Adrenal gland (tissue), 12 donors: ENCODE measurements around the gene DCAF7. TPM values are rescaled to one million over a fixed set of nuclear protein-coding genes. Genes with fewer than 3 reads are reported as not detected.

Source experiments
- DNase-seq, 7 donors: peaks; one replicate each; pipeline ENCODE4 v3.0.0-alpha.2; 2019 to 2020
- H3K27ac ChIP-seq, 5 donors: fragments of 200-600 bp; sonication (generic) in 4 of 5; 1 replicate in 3 of 5; 2 replicates in 2 of 5; pipeline versions ENCODE4 v1.5.1 to v1.8.0; 2016 to 2020; ENCODE audit warnings: mild to moderate bottlenecking in 1 of 5
- H3K27me3 ChIP-seq: fragments of 200-600 bp; 2 replicates; pipeline ENCODE4 v1.8.0; 2021
- H3K36me3 ChIP-seq, 2 donors: fragments of 200-600 bp; replicated peaks in 1 of 2; 1 replicate in 1 of 2; 2 replicates in 1 of 2; pipeline versions ENCODE4 v1.5.1 to v1.8.0; 2018 to 2022
- H3K4me1 ChIP-seq, 2 donors: fragments of 200-600 bp; replicated peaks in 1 of 2; 1 replicate in 1 of 2; 2 replicates in 1 of 2; pipeline versions ENCODE4 v1.5.1 to v1.8.0; 2018 to 2021
- H3K4me3 ChIP-seq, 4 donors: fragments of 200-600 bp; sonication (generic) in 3 of 4; one replicate each; pipeline ENCODE4 v1.5.1; 2016 to 2018
- H3K9me3 ChIP-seq, 3 donors: fragments of 200-600 bp; sonication (generic) in 1 of 3; replicated peaks in 1 of 3; 1 replicate in 2 of 3; 2 replicates in 1 of 3; pipeline versions ENCODE4 v1.5.1 to v1.8.0; 2016 to 2021
- CTCF ChIP-seq, 6 experiments: fragments of 450-650 bp in 4 of 6; fragments of 200-600 bp in 2 of 6; sonication (generic) in 1 of 6; IDR thresholded peaks; 1 replicate in 5 of 6; 2 replicates in 1 of 6; pipeline versions ENCODE4 v1.5.1 to v1.8.0; 2016 to 2021; ENCODE audit warnings: antibody characterized with exemption in 6 of 6, mild to moderate bottlenecking in 2 of 6, moderate library complexity in 1 of 6
- POLR2A ChIP-seq, 2 donors: fragments of 450-650 bp; IDR thresholded peaks; one replicate each; pipeline ENCODE4 v1.6.1; 2017; ENCODE audit warnings: antibody characterized with exemption in 2 of 2, mild to moderate bottlenecking in 2 of 2, moderate library complexity in 1 of 2
- WGBS, 4 donors: extraction: QIAGEN DNeasy Blood & Tissue Kit in 2 of 4; methylation state at CpG; one replicate each; pipeline versions ENCODE4 v1.1.5 to v1.1.7; 2013 to 2017; 5-methylcytosine and 5-hydroxymethylcytosine counted together
- intact Hi-C, 2 donors: fragments of 100-400 bp; cut with DNase I; formaldehyde crosslinking; loops; one replicate each; pipeline versions ENCODE4 v1.14.1 to v1.15.0; 2022 to 2023
- polyA plus RNA-seq, 3 donors: library from polyadenylated mRNA; stranded (reverse); fragments of 200-250 nt in 2 of 3; fragments of 350-450 nt in 1 of 3; fragmentation: Illumina TruSeq in 1 of 3; extraction: RNeasy Lipid Tissue Mini Kit (QIAGEN cat#74804) in 1 of 3; gene quantifications; one replicate each; pipeline ENCODE4 v1.2.3, GENCODE V29; 2013 to 2014
- total RNA-seq, 9 donors: library from RNA; depleted of rRNA in 4 of 9; stranded (reverse); fragments of >200 nt in 4 of 9; fragments of 120-200 nt in 1 of 9; fragmentation: NEBNext Ultra II Directional in 1 of 9; extraction: Animal tissue kit (Norgen Biotek cat#: 25700) in 1 of 9; gene quantifications; one replicate each; pipeline versions ENCODE4 v1.1.0 to v1.2.4, GENCODE V29; 2013 to 2023
- donor health status: healthy with polysubstance abuse.
- donor health status: Bipolar disorder and iron deficiency.
- donor health status: DM: yes; HTN: yes; CAD: no.
- donor health status: DM: no; HTN: no; CAD: no.
- donor health status: DM: no; HTN: no; CAD: no.
- donor health status: DM: yes; HTN: yes; CAD: no.

DCAF7 gene
- total and polyA plus RNA-seq, 12 donors, result 12.2 to 69.8 (median 48.2) TPM

- Histone ChIP-seq H3K9me3 (no peaks in the 10 kb centered on the region), H3K4me1 (no peaks in the 10 kb centered on the region), H3K27me3 (no peaks in the 10 kb centered on the region), H3K4me3 (no peak overlapping the region), H3K36me3 (no peaks in the 10 kb centered on the region), H3K27ac (no peak overlapping the region)
- TF ChIP-seq CTCF (IDR thresholded peaks at IDR 0.05), result no peak
- intact Hi-C loops, result no loop called here
- no peak for DNase-seq
Measured at GRCh38 chr17:63504261-63504660, 46.0 kb upstream of the DCAF7 start.

- H3K27me3 ChIP-seq, result no peaks in the 10 kb centered on the region
- no peak overlapping the region for H3K27ac ChIP-seq
- no peaks in the 10 kb centered on the region for H3K4me1 ChIP-seq
- 73 to 82% (median 80%) methylated on average over 9 of the region's 9 CpGs for WGBS, 4 donors
- H3K9me3 ChIP-seq, result no peaks in the 10 kb centered on the region
- TF ChIP-seq CTCF (IDR thresholded peaks at IDR 0.05), result no peak
- TF ChIP-seq POLR2A (IDR thresholded peaks at IDR 0.05), result no peak
- DNase-seq, result no peak
- no peaks in the 10 kb centered on the region for H3K36me3 ChIP-seq
- H3K4me3 ChIP-seq, result no peak overlapping the region
- intact Hi-C loops, result no loop called here
Measured at GRCh38 chr17:63505341-63505740, 44.9 kb upstream of the DCAF7 start.

- no peak overlapping the region for H3K27ac ChIP-seq
- 85 to 89% (median 88%) methylated on average over 3 of the region's 3 CpGs for WGBS, 4 donors
- no peaks in the 10 kb centered on the region for H3K27me3 ChIP-seq
- H3K36me3 ChIP-seq, result no peaks in the 10 kb centered on the region
- no peaks in the 10 kb centered on the region for H3K4me1 ChIP-seq
- intact Hi-C loops, result no loop called here
- no peaks in the 10 kb centered on the region for H3K9me3 ChIP-seq
- H3K4me3 ChIP-seq, result no peak overlapping the region
- TF ChIP-seq CTCF (IDR thresholded peaks at IDR 0.05), result no peak
- no peak for TF ChIP-seq POLR2A (IDR thresholded peaks at IDR 0.05)
- DNase-seq, result no peak
Measured at GRCh38 chr17:63506627-63507026, 43.6 kb upstream of the DCAF7 start.

- TF ChIP-seq POLR2A (IDR thresholded peaks at IDR 0.05), result no peak
- TF ChIP-seq CTCF (IDR thresholded peaks at IDR 0.05), result no peak
- WGBS, 4 donors, result 83 to 92% (median 88%) methylated on average over 8 of the region's 8 CpGs
- H3K27me3 ChIP-seq, result no peaks in the 10 kb centered on the region
Measured at GRCh38 chr17:63511331-63511730, 38.9 kb upstream of the DCAF7 start.

More at GRCh38 chr17:63511331-63511730, 38.9 kb upstream of the DCAF7 start:
- intact Hi-C loops, result no loop called here
- Histone ChIP-seq H3K36me3 (no peaks in the 10 kb centered on the region), H3K27ac (no peak overlapping the region), H3K4me1 (no peaks in the 10 kb centered on the region), H3K4me3 (no peak overlapping the region), H3K9me3 (no peaks in the 10 kb centered on the region)
- DNase-seq, result no peak
